Measurements from ENCODE around the gene AIFM3. TPM values are rescaled to one million over a fixed set of nuclear protein-coding genes. Genes with fewer than 3 reads are reported as not detected.
"Not testable (repeated sequence)": the region's sequence is repeated elsewhere in the genome, so short reads cannot be mapped to it uniquely, and the experiment has no call there.

Gene AIFM3
- total RNA-seq, 1 experiment from 2014 or later = not detected

GRCh38 chr22:21003782-21004181 is 36.7 kb downstream of the AIFM3 start:
- Histone ChIP-seq H3K27me3 (no peaks in the 10 kb centered on the region), H3K27ac (no peak overlapping the region)

GRCh38 chr22:21009208-21009607 is 42.2 kb downstream of the AIFM3 start:
- H3K4me1 ChIP-seq; H3K27me3 ChIP-seq; DNase-seq; H3K27ac ChIP-seq; H3K9me3 ChIP-seq (replicated peaks); H3K4me3 ChIP-seq: not testable (repeated sequence)
- peaks cover 25% of the 10 kb centered on the region for H3K36me3 ChIP-seq

More at GRCh38 chr22:21003782-21004181, 36.7 kb downstream of the AIFM3 start:
- no peak overlapping the region for H3K4me3 ChIP-seq
- DNase-seq = no peak
- no peaks in the 10 kb centered on the region for H3K9me3 ChIP-seq (replicated peaks)
- peaks cover 30% of the 10 kb centered on the region for H3K36me3 ChIP-seq
- H3K4me1 ChIP-seq = peaks cover 10% of the 10 kb centered on the region

GRCh38 chr22:21009638-21010425 is 42.8 kb downstream of the AIFM3 start:
- Histone ChIP-seq H3K4me1 (peaks cover 9% of the 10 kb centered on the region; the same call in 1 of the 2 replicates), H3K36me3 (peaks cover 25% of the 10 kb centered on the region), H3K27me3 (no peaks in the 10 kb centered on the region), H3K9me3 (replicated peaks) (no peaks in the 10 kb centered on the region), H3K27ac (no peak overlapping the region), H3K4me3 (no peak overlapping the region)
- peak; percentile 47 to 64 for DNase-seq

GRCh38 chr22:21010426-21011113 is 43.5 kb downstream of the AIFM3 start:
- no peak for DNase-seq
- Histone ChIP-seq H3K27ac (no peak overlapping the region), H3K27me3 (no peaks in the 10 kb centered on the region), H3K4me1 (peaks cover 9% of the 10 kb centered on the region; the same call in 1 of the 2 replicates), H3K9me3 (replicated peaks) (no peaks in the 10 kb centered on the region), H3K36me3 (peaks cover 22% of the 10 kb centered on the region), H3K4me3 (no peak overlapping the region)

GRCh38 chr22:21012446-21013407 is 45.7 kb downstream of the AIFM3 start:
- H3K9me3 ChIP-seq (replicated peaks) = no peaks in the 10 kb centered on the region
- peaks cover 10% of the 10 kb centered on the region; the same call in 1 of the 2 replicates for H3K36me3 ChIP-seq
- H3K27me3 ChIP-seq = no peaks in the 10 kb centered on the region
- H3K27ac ChIP-seq = peak overlapping the region; percentile 95; the same call in 1 of the 2 replicates
- H3K4me1 ChIP-seq = peaks cover 17% of the 10 kb centered on the region; the same call in 1 of the 2 replicates
- peak overlapping the region; percentile 76 for H3K4me3 ChIP-seq
- DNase-seq = no peak

- Histone ChIP-seq H3K4me3 (peak overlapping the region; percentile 76), H3K4me1 (peaks cover 17% of the 10 kb centered on the region; the same call in 1 of the 2 replicates)
- no peak for DNase-seq
Observed at GRCh38 chr22:21013657-21014201, 46.7 kb downstream of the AIFM3 start.

GRCh38 chr22:21014202-21014725 is 47.2 kb downstream of the AIFM3 start:
- H3K36me3 ChIP-seq = 0 out of 2 replicates have a peak, but pooled peaks cover 3% of the 10 kb centered on the region
- H3K4me3 ChIP-seq = peak overlapping the region; percentile 76
- H3K27me3 ChIP-seq = no peaks in the 10 kb centered on the region
- H3K27ac ChIP-seq = peak overlapping the region; percentile 95
- H3K4me1 ChIP-seq = peaks cover 17% of the 10 kb centered on the region; the same call in 1 of the 2 replicates
- peak; percentile 98 for DNase-seq
- no peaks in the 10 kb centered on the region for H3K9me3 ChIP-seq (replicated peaks)

More at GRCh38 chr22:21013657-21014201, 46.7 kb downstream of the AIFM3 start:
- no peaks in the 10 kb centered on the region for H3K27me3 ChIP-seq
- peaks cover 4% of the 10 kb centered on the region; the same call in 1 of the 2 replicates for H3K36me3 ChIP-seq
- no peaks in the 10 kb centered on the region for H3K9me3 ChIP-seq (replicated peaks)
- peak overlapping the region; percentile 95 for H3K27ac ChIP-seq

GRCh38 chr22:21014726-21015465 is 47.8 kb downstream of the AIFM3 start, which contains the start of gene P2RX6:
Gene P2RX6 (plus strand): TSS chr22:21015165. CDS start chr22:21015175, 10 bp downstream.
- Histone ChIP-seq H3K36me3 (0 out of 2 replicates have a peak, but pooled peaks cover 2% of the 10 kb centered on the region), H3K27me3 (no peaks in the 10 kb centered on the region), H3K27ac (peak within 1 kb of the TSS; percentile 95), H3K4me1 (peaks cover 17% of the 10 kb centered on the region; the same call in 1 of the 2 replicates), H3K9me3 (replicated peaks) (no peaks in the 10 kb centered on the region), H3K4me3 (peak within 1 kb of the TSS; percentile 76)
- DNase-seq = peak; percentile 97 to 98

GRCh38 chr22:21015466-21016006 is 48.5 kb downstream of the AIFM3 start:
- Histone ChIP-seq H3K4me3 (peak overlapping the region; percentile 76), H3K9me3 (replicated peaks) (no peaks in the 10 kb centered on the region), H3K36me3 (no peaks in the 10 kb centered on the region), H3K27ac (peak overlapping the region; percentile 95), H3K4me1 (peaks cover 17% of the 10 kb centered on the region; the same call in 1 of the 2 replicates), H3K27me3 (no peaks in the 10 kb centered on the region)
- peak in 1 of 2 experiments; percentile 58 for DNase-seq

- no peak for DNase-seq
- Histone ChIP-seq H3K9me3 (replicated peaks) (no peaks in the 10 kb centered on the region), H3K4me3 (no peak overlapping the region), H3K27me3 (no peaks in the 10 kb centered on the region), H3K27ac (no peak overlapping the region), H3K36me3 (no peaks in the 10 kb centered on the region), H3K4me1 (peaks cover 17% of the 10 kb centered on the region; the same call in 1 of the 2 replicates)
Observed at GRCh38 chr22:21016644-21017420, 49.8 kb downstream of the AIFM3 start.

GRCh38 chr22:21018314-21018713 is 51.3 kb downstream of the AIFM3 start:
- no peak for DNase-seq
- no peaks in the 10 kb centered on the region for H3K36me3 ChIP-seq
- H3K4me1 ChIP-seq = peaks cover 11% of the 10 kb centered on the region; the same call in 1 of the 2 replicates
- no peak overlapping the region for H3K4me3 ChIP-seq
- no peak overlapping the region for H3K27ac ChIP-seq
- no peaks in the 10 kb centered on the region for H3K27me3 ChIP-seq
- no peaks in the 10 kb centered on the region for H3K9me3 ChIP-seq (replicated peaks)

GRCh38 chr22:21020802-21021429 is 53.9 kb downstream of the AIFM3 start:
- Histone ChIP-seq H3K36me3 (no peaks in the 10 kb centered on the region), H3K27me3 (no peaks in the 10 kb centered on the region), H3K4me1 (peaks cover 8% of the 10 kb centered on the region; the same call in 1 of the 2 replicates), H3K9me3 (replicated peaks) (no peaks in the 10 kb centered on the region), H3K27ac (no peak overlapping the region), H3K4me3 (no peak overlapping the region)
- peak in 1 of 2 experiments; percentile 55 for DNase-seq
